ENCODE measurements around the gene CNN2. TPM values are rescaled to one million over a fixed set of nuclear protein-coding genes. Genes with fewer than 3 reads are reported as not detected.

CNN2 gene
- total RNA-seq, 6 experiments from 2014 or later: 16.4 to 53.8 (median 22.2) TPM

DNA sequence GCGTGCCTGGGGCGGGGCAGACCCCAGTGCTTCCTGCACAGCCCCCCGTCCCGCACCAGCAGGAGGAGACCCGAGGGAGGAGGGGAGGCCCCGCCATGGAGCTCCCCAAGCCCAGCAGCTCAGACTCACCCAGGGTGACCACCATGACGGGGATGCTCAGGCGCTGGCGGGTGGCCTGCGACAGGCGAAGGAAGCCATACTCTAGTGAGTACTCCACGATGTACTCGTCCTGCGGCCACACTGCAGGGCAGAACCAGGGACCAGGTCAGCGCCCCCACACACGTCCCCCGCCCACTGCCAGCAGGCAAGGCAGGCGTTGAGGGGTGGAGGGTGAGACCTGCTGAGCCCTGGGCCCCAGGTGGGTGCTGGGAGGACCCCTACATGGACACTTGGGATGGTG is 14.1 kb upstream of the CNN2 start:
- DNase-seq (peak in 1 of 3 donors; percentile 23), ATAC-seq (no peak)
- no peak for TF ChIP-seq CTCF (IDR thresholded peaks at IDR 0.05)
- TF ChIP-seq POLR2A (IDR thresholded peaks at IDR 0.05): no peak
- no peak overlapping the region for H3K4me3 ChIP-seq
- peaks cover 0 to 47% (median 19%) of the 10 kb centered on the region in 4 donors for H3K36me3 ChIP-seq
- H3K27me3 ChIP-seq: no peaks in the 10 kb centered on the region
- intact Hi-C loops (cut with DNase I): no loop called here
- H3K4me1 ChIP-seq: peaks cover 0 to 15% (median 4%) of the 10 kb centered on the region in 4 donors
- H3K9me3 ChIP-seq: no peaks in the 10 kb centered on the region
- 80% methylated on average over 1 of the region's 18 CpGs for WGBS (ENCODE audit: insufficient coverage, low coverage, low lambda C conversion rate, missing lambda C conversion rate)
- no peak overlapping the region for H3K27ac ChIP-seq

- ATAC-seq: no peak
- no peak for TF ChIP-seq CTCF (IDR thresholded peaks at IDR 0.05)
- no peak for TF ChIP-seq POLR2A (IDR thresholded peaks at IDR 0.05)
- WGBS (ENCODE audit: insufficient coverage, low coverage, low lambda C conversion rate, missing lambda C conversion rate): no CpG with 5 or more reads among the region's 10 CpGs
- Histone ChIP-seq H3K9me3 (no peaks in the 10 kb centered on the region), H3K27me3 (no peaks in the 10 kb centered on the region), H3K27ac (no peak overlapping the region), H3K4me1 (peaks cover 0 to 24% (median 8%) of the 10 kb centered on the region in 4 donors), H3K36me3 (peaks cover 0 to 47% (median 19%) of the 10 kb centered on the region in 4 donors), H3K4me3 (no peak overlapping the region)
- DNase-seq: no peak
- intact Hi-C loops (cut with DNase I): no loop called here
Observed at GRCh38 chr19:1013218-1013617, 13.2 kb upstream of the CNN2 start.

GRCh38 chr19:1014161-1015060 is 12.0 kb upstream of the CNN2 start:
- H3K4me1 ChIP-seq: peaks cover 0 to 35% (median 11%) of the 10 kb centered on the region in 4 donors
- no peak for DNase-seq
- no peak for ATAC-seq
- TF ChIP-seq POLR2A (IDR thresholded peaks at IDR 0.05) (no peak), CTCF (IDR thresholded peaks at IDR 0.05) (no peak)
- no peaks in the 10 kb centered on the region for H3K27me3 ChIP-seq
- H3K9me3 ChIP-seq: no peaks in the 10 kb centered on the region
- intact Hi-C loops (cut with DNase I): no loop called here
- WGBS (ENCODE audit: insufficient coverage, low coverage, low lambda C conversion rate, missing lambda C conversion rate): 98% methylated on average over 8 of the region's 49 CpGs
- no peak overlapping the region for H3K4me3 ChIP-seq
- no peak overlapping the region for H3K27ac ChIP-seq
- H3K36me3 ChIP-seq: peaks cover 0 to 44% (median 19%) of the 10 kb centered on the region in 4 donors

DNA sequence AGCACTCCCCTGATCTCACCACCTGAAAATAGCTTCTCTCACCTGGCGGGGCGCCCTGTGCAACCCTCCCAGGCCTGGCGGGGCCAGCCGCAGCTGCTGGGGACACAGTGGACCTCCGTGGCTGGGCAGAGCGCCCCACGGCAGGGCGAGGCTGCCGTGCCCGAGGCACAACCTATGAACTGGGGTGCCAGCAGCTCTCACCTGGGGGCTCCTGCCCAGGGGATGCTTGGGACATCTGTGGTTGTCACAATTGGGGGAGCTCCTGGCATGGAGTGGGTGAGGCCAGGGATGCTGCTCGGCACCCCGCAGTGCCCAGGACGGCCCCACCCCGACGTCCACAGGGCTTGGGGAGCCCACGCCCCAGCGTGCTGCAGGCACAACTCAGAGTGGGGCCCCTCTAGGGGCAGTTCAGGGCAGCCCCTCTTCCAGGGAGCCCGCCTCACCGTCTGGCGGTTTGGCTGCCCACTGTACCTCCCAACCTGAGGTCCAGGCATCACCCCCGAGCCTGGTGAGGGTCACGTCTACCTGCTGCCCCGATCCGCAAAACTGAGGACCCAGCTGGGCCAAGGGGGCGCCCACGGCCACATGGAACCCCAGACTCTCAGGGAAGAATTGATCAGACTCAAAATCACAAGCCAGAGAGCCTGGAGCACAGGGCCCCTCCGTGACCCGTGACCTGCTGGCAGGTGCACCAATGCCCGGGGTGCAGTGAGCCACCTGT is 11.2 kb upstream of the CNN2 start:
- Histone ChIP-seq H3K27me3 (no peaks in the 10 kb centered on the region), H3K27ac (no peak overlapping the region), H3K36me3 (peaks cover 0 to 37% (median 16%) of the 10 kb centered on the region in 4 donors), H3K4me1 (peaks cover 0 to 40% (median 11%) of the 10 kb centered on the region in 4 donors), H3K9me3 (no peaks in the 10 kb centered on the region), H3K4me3 (no peak overlapping the region)
- ATAC-seq: no peak
- WGBS (ENCODE audit: insufficient coverage, low coverage, low lambda C conversion rate, missing lambda C conversion rate): no CpG with 5 or more reads among the region's 29 CpGs
- intact Hi-C loops (cut with DNase I): no loop called here
- no peak for TF ChIP-seq POLR2A (IDR thresholded peaks at IDR 0.05)
- no peak for TF ChIP-seq CTCF (IDR thresholded peaks at IDR 0.05)
- peak in 1 of 3 donors; percentile 19 for DNase-seq
